Stimulated activated CD8-positive, alpha-beta memory T cell treated with anti-CD3 and anti-CD28 coated beads, Interleukin-4, amount 100 ng/mL, for 24 hours (primary cell): ENCODE data around the gene ESPNL.

Experiments used
- DNase-seq: peaks from one replicate; pipeline ENCODE4 v3.0.0-alpha.2; 2020; ENCODE audit warnings: low read depth

ESPNL gene

DNA sequence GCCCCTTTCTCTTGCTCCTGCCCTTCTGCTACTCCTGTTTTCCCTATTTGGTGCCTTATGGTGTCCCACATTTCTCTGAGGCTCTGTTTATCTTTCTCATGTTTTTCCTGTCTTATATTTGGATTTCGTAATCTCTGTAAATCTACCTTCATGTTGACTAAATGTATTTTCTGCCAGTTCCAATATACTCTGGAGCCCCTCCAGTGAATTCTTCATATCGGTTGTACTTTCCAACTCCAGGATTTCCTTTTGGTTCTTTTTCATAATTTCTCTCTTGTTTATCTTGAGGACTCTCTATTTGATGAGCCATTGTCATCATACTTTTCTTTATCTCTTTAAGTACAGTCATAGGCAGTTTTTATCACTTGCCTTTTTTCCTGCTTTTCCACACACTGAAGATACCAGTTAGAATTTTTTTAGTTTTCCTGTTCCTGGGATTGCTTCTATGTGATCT is 20.2 kb upstream of the ESPNL start:
- no peak for DNase-seq

- no peak for DNase-seq
Measured at GRCh38 chr2:238080518-238080917, 19.6 kb upstream of the ESPNL start.

GRCh38 chr2:238081150-238081549 is 19.0 kb upstream of the ESPNL start:
- DNase-seq: no peak

- no peak for DNase-seq
Measured at GRCh38 chr2:238081561-238081960, 18.6 kb upstream of the ESPNL start.

GRCh38 chr2:238082151-238082550 is 18.0 kb upstream of the ESPNL start:
- no peak for DNase-seq

- no peak for DNase-seq
Measured at GRCh38 chr2:238082827-238083226, 17.3 kb upstream of the ESPNL start.

DNA sequence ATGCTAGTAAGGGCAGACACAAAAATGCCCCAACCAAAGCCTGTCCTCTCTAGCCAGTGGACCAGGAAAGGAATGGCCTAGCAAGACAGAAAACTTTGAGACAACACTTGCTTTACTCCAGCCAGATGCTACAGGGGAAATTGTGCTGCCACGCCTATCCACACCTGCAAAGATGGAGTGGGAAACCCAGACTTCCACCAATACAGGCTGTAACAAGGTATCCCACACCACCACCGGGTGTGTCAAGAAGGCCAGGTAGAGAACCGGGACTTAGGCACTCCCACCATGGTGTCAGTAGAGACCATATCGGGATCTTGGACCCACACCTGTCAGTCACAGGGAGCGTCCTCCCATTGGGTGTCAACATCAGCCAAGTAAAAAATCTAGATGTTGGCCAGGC is 16.2 kb upstream of the ESPNL start:
- DNase-seq: no peak

- no peak for DNase-seq
Measured at GRCh38 chr2:238084761-238085160, 15.4 kb upstream of the ESPNL start.

GRCh38 chr2:238085899-238086298 is 14.2 kb upstream of the ESPNL start:
- no peak for DNase-seq

GRCh38 chr2:238087211-238087610 is 12.9 kb upstream of the ESPNL start:
- DNase-seq: no peak

- DNase-seq: no peak
Measured at GRCh38 chr2:238090887-238091286, 9.3 kb upstream of the ESPNL start.

GRCh38 chr2:238091436-238092060 is 8.6 kb upstream of the ESPNL start:
- DNase-seq: no peak

- DNase-seq: no peak
Measured at GRCh38 chr2:238092486-238093035, 7.6 kb upstream of the ESPNL start.

GRCh38 chr2:238093181-238094140 is 6.7 kb upstream of the ESPNL start:
- DNase-seq: no peak

DNA sequence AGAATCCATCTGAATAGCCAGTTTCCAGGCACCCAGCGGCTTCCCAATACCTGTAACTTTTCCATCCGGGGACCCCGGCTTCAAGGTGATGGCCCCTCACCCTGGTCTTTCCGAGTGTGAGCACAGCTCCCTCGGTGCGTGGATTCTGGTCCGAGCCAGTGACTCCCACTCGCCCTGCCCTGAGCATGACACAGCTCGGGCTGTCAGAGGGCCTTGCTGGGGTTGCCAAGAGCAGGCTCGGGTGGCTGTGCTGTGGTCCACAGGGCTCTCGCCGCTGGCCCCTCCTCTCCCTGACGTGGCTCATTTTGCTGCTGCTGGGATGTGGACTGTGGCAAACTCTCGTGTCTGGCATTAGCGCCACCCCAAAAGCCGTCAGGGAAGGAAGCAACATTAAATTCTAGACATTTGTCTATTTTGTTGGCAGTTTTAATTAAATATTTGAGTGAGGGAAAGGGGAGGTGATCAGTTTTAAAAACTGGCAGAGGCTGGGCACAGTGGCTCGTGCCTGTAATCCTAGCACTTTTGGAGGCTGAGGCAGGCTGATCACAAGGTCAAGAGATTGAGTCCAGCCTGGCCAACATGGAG is 5.6 kb upstream of the ESPNL start:
- DNase-seq: no peak

- DNase-seq: no peak
Measured at GRCh38 chr2:238095143-238095542, 5.0 kb upstream of the ESPNL start.

DNA sequence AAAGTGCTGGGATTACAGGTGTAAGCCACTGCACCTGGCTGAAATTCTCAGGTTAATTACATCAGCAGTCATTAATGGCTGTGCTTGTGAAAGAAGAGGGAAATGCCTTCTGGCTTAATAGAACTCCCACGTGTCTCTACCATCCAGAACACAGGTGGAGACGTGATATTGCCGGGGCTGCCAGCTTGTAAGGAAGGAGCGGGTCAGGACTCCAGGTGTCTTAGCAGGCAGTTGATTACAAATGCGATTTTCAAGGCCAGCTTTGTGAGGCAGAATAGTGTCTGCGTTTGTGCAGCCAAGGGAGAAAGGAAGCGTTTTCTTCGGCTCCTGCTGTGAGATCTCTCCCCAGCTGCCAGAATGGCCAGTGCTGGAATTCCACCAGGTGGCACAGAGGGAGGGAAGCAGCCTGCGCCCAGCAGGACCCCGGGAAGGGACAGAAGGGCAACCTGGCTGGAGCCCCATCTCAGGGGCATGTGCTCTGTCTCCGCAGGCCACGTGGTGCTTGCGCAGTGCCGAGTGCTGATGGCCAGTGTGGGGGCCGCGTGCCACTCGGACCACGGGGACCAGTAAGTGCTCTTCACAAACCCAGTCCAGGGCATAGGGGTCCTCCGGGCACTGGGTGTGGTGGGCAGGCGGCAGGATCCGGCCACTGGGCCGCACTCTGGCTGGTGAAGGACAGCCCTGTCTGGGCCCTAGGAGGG is 3.7 kb upstream of the ESPNL start:
- DNase-seq: no peak

DNA sequence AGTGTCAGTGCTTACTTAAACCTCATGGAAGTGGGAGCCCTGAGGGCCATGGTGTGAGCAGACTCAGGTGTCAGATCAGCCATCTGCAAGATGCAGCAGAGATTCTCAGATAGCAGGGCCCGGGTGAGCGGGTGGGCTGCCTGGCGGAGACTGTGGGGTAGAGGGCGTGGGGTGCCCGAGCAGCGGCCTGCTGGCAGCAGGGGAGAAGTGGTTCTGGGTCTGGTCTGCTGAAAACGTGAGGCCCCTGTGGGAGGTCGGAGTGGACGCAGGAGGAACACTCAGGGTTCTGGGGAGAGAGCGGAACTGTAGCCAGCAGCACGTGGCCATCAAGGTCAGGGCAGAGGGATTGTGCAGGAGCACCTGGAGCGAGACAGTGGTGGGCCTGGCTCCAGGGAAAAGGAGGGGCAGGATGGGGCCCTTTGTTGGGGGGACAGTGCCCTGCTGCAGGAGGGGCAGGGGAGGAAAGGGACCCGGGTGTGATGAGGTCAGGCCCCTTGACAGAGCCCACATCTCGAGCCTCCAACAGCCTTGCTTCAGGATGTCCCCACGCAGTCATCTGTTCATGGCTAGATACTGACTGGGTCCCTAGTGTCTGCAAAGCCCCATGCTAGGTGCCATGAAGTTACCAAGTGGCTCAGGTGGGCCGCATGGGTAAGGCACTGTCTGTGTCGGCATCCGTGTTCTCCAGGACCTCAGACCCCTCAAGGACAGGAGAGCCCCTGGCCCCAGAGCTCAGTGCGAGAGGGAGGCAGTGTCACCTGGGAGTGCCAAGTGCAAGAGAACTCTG is 2.7 kb upstream of the ESPNL start:
- no peak for DNase-seq

DNA sequence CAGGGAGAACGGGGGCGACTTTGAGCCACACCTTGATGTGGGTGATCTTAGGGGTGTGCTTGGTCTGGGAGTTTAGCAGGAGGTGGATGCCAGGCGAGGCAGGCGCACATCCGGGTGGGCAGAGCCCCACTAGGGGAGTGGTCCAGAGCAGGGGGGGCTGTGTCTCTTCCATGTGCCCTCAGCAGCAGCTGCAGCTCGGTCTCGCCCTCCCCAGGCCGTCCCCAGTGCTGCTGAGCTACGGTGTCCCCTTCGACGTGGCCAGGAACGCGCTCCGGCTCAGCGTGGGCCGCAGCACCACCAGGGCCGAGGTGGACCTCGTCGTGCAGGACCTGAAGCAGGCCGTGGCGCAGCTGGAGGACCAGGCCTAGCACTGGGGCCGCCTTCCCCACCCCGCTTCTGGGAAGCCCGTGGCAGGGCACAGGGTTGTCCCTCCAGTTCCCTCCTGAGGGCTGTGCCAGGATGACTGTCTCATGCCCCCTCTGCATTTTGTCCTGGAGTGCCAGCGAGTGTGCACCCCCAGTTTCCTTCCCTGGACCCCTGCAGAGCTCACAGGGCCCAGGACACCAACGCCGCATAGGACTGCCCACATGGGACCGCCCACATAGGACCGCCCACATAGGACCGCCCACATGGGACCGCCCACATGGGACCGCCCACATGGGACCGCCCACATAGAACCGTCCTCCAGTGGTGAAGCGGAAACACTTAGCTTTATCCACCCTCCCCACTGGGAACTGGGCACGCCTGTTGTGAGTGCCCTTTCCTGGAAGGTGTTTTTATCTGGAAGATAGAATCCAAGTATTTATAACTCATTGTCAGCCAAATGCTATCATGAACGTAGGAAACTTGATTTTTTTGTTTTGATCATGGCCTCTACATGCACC is 1.9 kb upstream of the ESPNL start:
- DNase-seq: no peak
